SU-DHL-6 (cell line): ENCODE results near the gene UGT1A6.

Source experiments
- H2AFZ ChIP-seq: fragments of 200-600 bp; sonication (generic); 2 replicates; pipeline ENCODE4 v1.6.1; 2014; ENCODE audit warnings: low read depth, mild to moderate bottlenecking, moderate library complexity, mixed read lengths, antibody characterized with exemption, low read length; ENCODE audit not compliant: severe bottlenecking
- H3F3A ChIP-seq: fragments of 200-600 bp; shearing (Covaris generic); 2 replicates; pipeline ENCODE4 v1.6.0; 2016; ENCODE audit warnings: antibody characterized with exemption, mild to moderate bottlenecking; ENCODE audit not compliant: insufficient read depth
- H3K27ac ChIP-seq: fragments of 200-600 bp; sonication (generic); 2 replicates; pipeline ENCODE4 v1.5.1; 2016; ENCODE audit warnings: low read depth, mild to moderate bottlenecking, low read length, moderate library complexity, mixed read lengths
- H3K27me3 ChIP-seq: fragments of 200-600 bp; sonication (generic), shearing (Covaris generic); 2 replicates; pipeline ENCODE4 v1.6.0; 2014; ENCODE audit warnings: mild to moderate bottlenecking, low read length
- H3K36me3 ChIP-seq: fragments of 200-600 bp; sonication (generic); 2 replicates; pipeline ENCODE4 v1.6.1; 2014; ENCODE audit warnings: mild to moderate bottlenecking, low read length, mixed read lengths
- H3K4me2 ChIP-seq: fragments of 300-600, 200-600 bp; shearing (Covaris generic), sonication (generic); 2 replicates; pipeline ENCODE4 v1.6.0; 2014; ENCODE audit warnings: low read length, low read depth, mild to moderate bottlenecking; ENCODE audit not compliant: poor library complexity, severe bottlenecking
- H3K4me3 ChIP-seq: fragments of 200-600 bp; sonication (generic); 2 replicates; pipeline ENCODE4 v1.5.1; 2014; ENCODE audit warnings: antibody characterized with exemption, low read length, mild to moderate bottlenecking, mixed read lengths; ENCODE audit not compliant: insufficient read depth, poor library complexity, severe bottlenecking
- H3K79me2 ChIP-seq: fragments of 200-600 bp; sonication (generic); 2 replicates; pipeline ENCODE4 v1.6.1; 2014; ENCODE audit warnings: mild to moderate bottlenecking, low read length, moderate library complexity; ENCODE audit not compliant: insufficient read depth
- H3K9ac ChIP-seq: fragments of 200-600 bp; sonication (generic); 2 replicates; pipeline ENCODE4 v1.7.0; 2014; ENCODE audit warnings: mild to moderate bottlenecking, low read length
- H3K9me2 ChIP-seq: fragments of 200-600 bp; sonication (generic); replicated peaks from 2 replicates; pipeline ENCODE4 v1.6.1; 2014; ENCODE audit warnings: low read length; ENCODE audit not compliant: insufficient read depth
- H3K9me3 ChIP-seq: fragments of 200-600 bp; sonication (generic); 2 replicates; pipeline ENCODE4 v1.6.1; 2014; ENCODE audit warnings: low read length, mixed read lengths; ENCODE audit not compliant: insufficient read depth
- H4K20me1 ChIP-seq: fragments of 200-600 bp; sonication (generic); 2 replicates; pipeline ENCODE4 v1.6.1; 2014; ENCODE audit warnings: low read depth, mild to moderate bottlenecking, antibody characterized with exemption, low read length, moderate library complexity, mixed read lengths
- EZH2phosphoT487 ChIP-seq: fragments of 200-600 bp; sonication (generic), shearing (Covaris generic); conservative IDR thresholded peaks from 2 replicates; pipeline ENCODE4 v1.6.1; 2018; ENCODE audit warnings: mild to moderate bottlenecking, antibody characterized with exemption, low read length, moderate library complexity, mixed read lengths
- TF ChIP-seq, protein P1 (sequence below): fragments of 200-600 bp; sonication (generic); IDR thresholded peaks from one replicate; pipeline ENCODE4 v1.5.1; 2017; ENCODE audit warnings: antibody characterized with exemption, mild to moderate bottlenecking, low read length, moderate library complexity; ENCODE audit not compliant: insufficient read depth, poor library complexity, severe bottlenecking

UGT1A6 gene

DNA sequence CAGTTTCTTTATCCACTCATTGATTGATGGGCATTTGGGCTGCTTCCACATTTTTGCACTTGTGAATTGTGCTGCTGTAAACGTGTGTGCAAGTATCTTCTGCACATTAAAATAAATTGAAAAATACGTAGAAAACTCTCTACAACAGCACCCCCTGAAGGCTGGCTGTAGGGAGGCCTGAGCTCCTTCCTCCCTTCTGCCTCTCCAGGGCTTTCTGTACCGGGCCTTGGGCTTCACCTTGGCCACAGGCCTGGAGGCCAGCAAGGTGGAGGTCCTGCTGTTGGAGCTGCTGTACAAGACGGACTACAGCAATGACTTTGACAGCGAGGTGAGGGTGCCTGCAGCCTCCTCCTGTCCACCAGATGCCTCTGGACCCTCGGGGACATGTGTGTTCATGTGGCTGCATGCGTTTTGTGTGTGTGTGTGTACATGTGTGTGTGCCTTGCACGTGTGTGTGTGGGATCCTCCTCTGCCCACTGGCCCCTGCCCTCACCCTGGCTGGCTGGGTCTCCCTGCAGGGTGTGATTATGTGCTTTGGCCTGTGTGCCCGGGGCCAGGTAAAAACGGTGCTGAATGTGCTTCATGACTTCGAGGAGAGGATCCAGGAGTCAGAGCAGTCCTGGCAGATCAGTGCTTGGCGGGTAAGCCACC lies 114.7 kb downstream of the UGT1A6 start:
- Histone ChIP-seq H2AFZ (no peak overlapping the region), H3K9me3 (no peaks in the 10 kb centered on the region), H3K36me3 (no peaks in the 10 kb centered on the region), H4K20me1 (no peaks in the 10 kb centered on the region), H3F3A (no peaks in the 10 kb centered on the region), H3K9me2 (no peaks in the 10 kb centered on the region), H3K9ac (no peak overlapping the region), H3K79me2 (no peaks in the 10 kb centered on the region), H3K27me3 (no peaks in the 10 kb centered on the region), H3K4me3 (no peak overlapping the region), H3K4me2 (no peak overlapping the region), H3K27ac (no peak overlapping the region)
- TF ChIP-seq, protein P1, sequence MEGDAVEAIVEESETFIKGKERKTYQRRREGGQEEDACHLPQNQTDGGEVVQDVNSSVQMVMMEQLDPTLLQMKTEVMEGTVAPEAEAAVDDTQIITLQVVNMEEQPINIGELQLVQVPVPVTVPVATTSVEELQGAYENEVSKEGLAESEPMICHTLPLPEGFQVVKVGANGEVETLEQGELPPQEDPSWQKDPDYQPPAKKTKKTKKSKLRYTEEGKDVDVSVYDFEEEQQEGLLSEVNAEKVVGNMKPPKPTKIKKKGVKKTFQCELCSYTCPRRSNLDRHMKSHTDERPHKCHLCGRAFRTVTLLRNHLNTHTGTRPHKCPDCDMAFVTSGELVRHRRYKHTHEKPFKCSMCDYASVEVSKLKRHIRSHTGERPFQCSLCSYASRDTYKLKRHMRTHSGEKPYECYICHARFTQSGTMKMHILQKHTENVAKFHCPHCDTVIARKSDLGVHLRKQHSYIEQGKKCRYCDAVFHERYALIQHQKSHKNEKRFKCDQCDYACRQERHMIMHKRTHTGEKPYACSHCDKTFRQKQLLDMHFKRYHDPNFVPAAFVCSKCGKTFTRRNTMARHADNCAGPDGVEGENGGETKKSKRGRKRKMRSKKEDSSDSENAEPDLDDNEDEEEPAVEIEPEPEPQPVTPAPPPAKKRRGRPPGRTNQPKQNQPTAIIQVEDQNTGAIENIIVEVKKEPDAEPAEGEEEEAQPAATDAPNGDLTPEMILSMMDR = no peak
- no peak for TF ChIP-seq EZH2phosphoT487

DNA sequence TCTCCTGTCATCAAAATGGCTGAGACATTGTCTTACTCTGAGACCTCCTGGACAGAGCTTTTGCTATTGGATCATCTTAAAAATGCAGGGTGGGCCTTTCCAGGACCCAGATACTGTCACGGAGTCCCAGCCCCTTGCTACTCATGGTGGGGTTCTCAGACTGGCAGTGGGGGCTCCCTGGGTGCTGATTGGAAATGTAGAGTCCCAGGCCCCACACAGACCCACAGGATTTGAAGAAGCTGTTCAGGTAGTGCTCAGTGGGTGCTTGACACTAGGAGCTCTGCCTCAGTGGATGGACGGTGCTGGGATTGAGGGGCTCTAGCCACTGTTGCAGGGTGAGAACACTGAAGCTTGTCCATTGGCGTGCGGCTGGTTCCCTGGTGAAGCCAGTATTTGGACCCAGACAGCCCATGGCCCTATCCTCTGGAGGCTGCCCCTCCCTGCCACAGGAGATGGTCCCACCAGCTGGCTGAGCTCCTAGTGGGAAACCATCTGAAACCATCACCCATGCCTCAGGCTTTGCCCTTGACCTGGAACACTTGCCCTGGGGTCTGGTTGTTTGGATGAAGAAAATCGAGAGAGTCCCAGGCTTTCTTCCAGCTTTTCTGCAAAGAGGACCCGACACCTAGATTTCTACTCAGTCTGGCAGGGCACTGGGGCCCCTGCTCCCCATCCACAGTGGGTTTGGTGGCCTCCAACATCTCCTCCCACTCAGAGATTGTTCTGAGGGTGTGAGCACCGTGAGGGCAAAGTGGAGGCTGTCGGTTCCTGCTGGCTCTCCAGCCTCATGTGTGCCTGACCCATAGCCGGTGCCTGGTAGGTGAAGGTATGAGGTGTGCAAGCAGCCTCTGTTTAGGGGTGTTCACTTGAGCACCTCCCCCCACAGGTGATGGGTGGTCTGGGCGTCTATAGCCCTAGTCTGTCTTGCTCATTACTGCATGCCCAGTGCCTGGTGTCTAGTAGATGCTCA lies 115.6 kb downstream of the UGT1A6 start:
- no peak overlapping the region for H3K4me3 ChIP-seq
- TF ChIP-seq, protein P1 = no peak
- TF ChIP-seq EZH2phosphoT487 = no peak
- no peaks in the 10 kb centered on the region for H3K9me2 ChIP-seq
- H3K4me2 ChIP-seq = no peak overlapping the region
- H3K9ac ChIP-seq = no peak overlapping the region
- H3K27me3 ChIP-seq = no peaks in the 10 kb centered on the region
- H3K9me3 ChIP-seq = no peaks in the 10 kb centered on the region
- no peaks in the 10 kb centered on the region for H3K36me3 ChIP-seq
- no peak overlapping the region for H2AFZ ChIP-seq
- H3F3A ChIP-seq = no peaks in the 10 kb centered on the region
- H4K20me1 ChIP-seq = no peaks in the 10 kb centered on the region
- H3K27ac ChIP-seq = no peak overlapping the region
- H3K79me2 ChIP-seq = no peaks in the 10 kb centered on the region

DNA sequence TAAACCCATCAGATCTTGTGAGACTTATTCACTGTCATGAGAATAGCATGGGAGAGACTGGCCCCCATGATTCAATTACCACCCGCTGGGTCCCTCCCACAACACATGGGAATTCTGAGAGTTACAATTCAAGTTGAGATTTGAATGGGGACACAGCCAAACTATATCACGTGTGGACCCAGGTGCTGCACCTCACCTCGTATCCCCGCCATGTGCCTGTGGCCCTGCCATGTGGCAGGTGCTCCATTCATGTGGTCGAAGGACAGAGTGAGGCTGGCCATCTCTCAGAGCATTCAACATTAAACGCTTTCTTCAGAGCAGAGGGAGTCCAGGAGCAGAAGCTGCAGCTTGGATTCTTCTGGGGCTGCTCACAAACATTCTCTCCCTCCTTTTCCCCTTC lies 117.7 kb downstream of the UGT1A6 start:
- H3K9ac ChIP-seq = no peak overlapping the region
- no peaks in the 10 kb centered on the region for H3K36me3 ChIP-seq
- H3K27ac ChIP-seq = no peak overlapping the region
- no peaks in the 10 kb centered on the region for H4K20me1 ChIP-seq
- no peaks in the 10 kb centered on the region for H3K9me2 ChIP-seq
- TF ChIP-seq, protein P1 = no peak
- TF ChIP-seq EZH2phosphoT487 = no peak
- no peaks in the 10 kb centered on the region for H3F3A ChIP-seq
- no peak overlapping the region for H2AFZ ChIP-seq
- no peaks in the 10 kb centered on the region for H3K27me3 ChIP-seq
- no peak overlapping the region for H3K4me3 ChIP-seq
- H3K79me2 ChIP-seq = no peaks in the 10 kb centered on the region
- no peaks in the 10 kb centered on the region for H3K9me3 ChIP-seq
- H3K4me2 ChIP-seq = no peak overlapping the region
